Keratinocyte (primary cell): ENCODE data around the gene PTPN23. TPM values are rescaled to one million over a fixed set of nuclear protein-coding genes. Genes with fewer than 3 reads are reported as not detected.

Source experiments
- DNase-seq: peaks from one replicate; pipeline ENCODE4 v3.0.0-alpha.2; 2011; ENCODE audit warnings: low read depth, missing footprints, low spot score
- FAIRE-seq: peaks from 2 replicates; lab custom pipeline; 2011; peaks lifted over from hg19 to GRCh38; lab: Jason Lieb, UNC
- H2AFZ ChIP-seq: 2 replicates; pipeline ENCODE4 v1.6.0; 2012; ENCODE audit warnings: low read length, control low read depth, inconsistent platforms; ENCODE audit not compliant: control insufficient read depth
- H3K27ac ChIP-seq: 2 replicates; pipeline ENCODE4 v1.5.1; 2011; ENCODE audit warnings: low read length; ENCODE audit not compliant: control insufficient read depth, insufficient read depth
- H3K27me3 ChIP-seq: 3 replicates; pipeline ENCODE4 v1.6.0; 2011; ENCODE audit warnings: low read length; ENCODE audit not compliant: control insufficient read depth, insufficient read depth; ENCODE audit errors: extremely low read depth
- H3K36me3 ChIP-seq, 2 experiments: 2 replicates in 1 of 2; 3 replicates in 1 of 2; pipeline ENCODE4 v1.5.1; 2011; ENCODE audit warnings: low read length in 2 of 2, mild to moderate bottlenecking in 1 of 2; ENCODE audit not compliant: control insufficient read depth in 2 of 2, insufficient read depth in 2 of 2; ENCODE audit errors: extremely low read depth in 1 of 2
- H3K4me1 ChIP-seq: 3 replicates; pipeline ENCODE4 v1.5.1; 2011; ENCODE audit warnings: low read length; ENCODE audit not compliant: control insufficient read depth, insufficient read depth; ENCODE audit errors: extremely low read depth
- H3K4me2 ChIP-seq: 3 replicates; pipeline ENCODE4 v1.6.0; 2011; ENCODE audit warnings: low read depth, low read length; ENCODE audit not compliant: control insufficient read depth, insufficient read depth; ENCODE audit errors: extremely low read depth
- H3K4me3 ChIP-seq, 3 experiments: fragments of 200-600 bp in 1 of 3; sonication (generic) in 1 of 3; 2 replicates in 2 of 3; 3 replicates in 1 of 3; pipeline ENCODE4 v1.5.1; 2011 to 2016; ENCODE audit warnings: low read length in 3 of 3, mild to moderate bottlenecking in 3 of 3, control low read depth in 2 of 3, inconsistent platforms in 1 of 3, low read depth in 1 of 3, mixed read lengths in 1 of 3, mixed run types in 1 of 3, moderate library complexity in 1 of 3; ENCODE audit not compliant: control insufficient read depth in 2 of 3, insufficient read depth in 2 of 3; ENCODE audit errors: extremely low read depth in 1 of 3
- H3K79me2 ChIP-seq: 2 replicates; pipeline ENCODE4 v1.6.0; 2012; ENCODE audit warnings: low read length; ENCODE audit not compliant: control insufficient read depth, insufficient read depth
- H3K9ac ChIP-seq: 3 replicates; pipeline ENCODE4 v1.6.0; 2011; ENCODE audit warnings: low read length; ENCODE audit not compliant: control insufficient read depth, insufficient read depth; ENCODE audit errors: extremely low read depth
- H3K9me1 ChIP-seq: 3 replicates; pipeline ENCODE4 v1.6.0; 2011; ENCODE audit warnings: low read length; ENCODE audit not compliant: control insufficient read depth, insufficient read depth; ENCODE audit errors: extremely low read depth
- H3K9me3 ChIP-seq: 2 replicates; pipeline ENCODE4 v1.5.1; 2012; ENCODE audit warnings: low read depth, low read length; ENCODE audit not compliant: control insufficient read depth
- H4K20me1 ChIP-seq: 3 replicates; pipeline ENCODE4 v1.6.0; 2011; ENCODE audit warnings: low read length; ENCODE audit not compliant: control insufficient read depth, insufficient read depth; ENCODE audit errors: extremely low read depth
- CTCF ChIP-seq, 3 experiments: IDR thresholded peaks in 1 of 3; conservative IDR thresholded peaks in 1 of 3; optimal IDR thresholded peaks in 1 of 3; 2 replicates in 2 of 3; 3 replicates in 1 of 3; pipeline versions ENCODE3 to v1.5.1; 2011; ENCODE audit warnings: low read length in 3 of 3, mild to moderate bottlenecking in 3 of 3, moderate library complexity in 2 of 3, control low read depth in 1 of 3, inconsistent platforms in 1 of 3; ENCODE audit not compliant: insufficient read depth in 2 of 3; ENCODE audit errors: extremely low read depth in 1 of 3
- EZH2 ChIP-seq: IDR thresholded peaks from one replicate; pipeline ENCODE4 v1.6.1; 2012; ENCODE audit warnings: inconsistent platforms, mild to moderate bottlenecking, low read length, moderate library complexity
- dilution Hi-C: fragments of 300-500 bp; cut with MboI; formaldehyde crosslinking; loops from one replicate; pipeline ENCODE4 v1.7.0; 2020; ENCODE audit warnings: low sequenced_read_pairs; ENCODE audit not compliant: extremely low pct_ligation_motif_present
- polyA plus RNA-seq, 5 experiments: library from polyadenylated mRNA; depleted of rRNA in 3 of 5; stranded (reverse) in 3 of 5; stranded (forward) in 1 of 5; unstranded in 1 of 5; fragments of >200 nt; gene quantifications; 1 replicate in 1 of 5; 2 replicates in 3 of 5; 3 replicates in 1 of 5; pipeline versions ENCODE4 v1.2.1 to v1.2.3, GENCODE V29; 2011 to 2012; ENCODE audit warnings: missing spikeins in 2 of 5, low read depth in 1 of 5, low replicate concordance in 1 of 5

PTPN23 gene
- polyA plus RNA-seq, 1 donor (not counting 4 experiments of a cell fraction or from before 2014, with no cell fraction given), result 1.3 TPM

GRCh38 chr3:47430606-47431005 is 49.8 kb downstream of the PTPN23 start:
- no peak for DNase-seq
- dilution Hi-C loops, result no loop called here
- TF ChIP-seq CTCF (optimal IDR thresholded peaks at IDR 0.05 in 1 of 3, IDR thresholded peaks at IDR 0.05 in 1 of 3, conservative IDR thresholded peaks at IDR 0.05 in 1 of 3; ENCODE audit: extremely low read depth in 1 of 3, insufficient read depth in 2 of 3, low read length in 3 of 3) (no peak), EZH2 (no peak)
- no peaks in the 10 kb centered on the region for H3K27me3 ChIP-seq
- no peaks in the 10 kb centered on the region for H4K20me1 ChIP-seq
- no peaks in the 10 kb centered on the region for H3K79me2 ChIP-seq
- H3K4me3 ChIP-seq, result no peak overlapping the region
- H3K4me1 ChIP-seq, result no peaks in the 10 kb centered on the region
- no peak overlapping the region for H3K4me2 ChIP-seq
- no peak overlapping the region for H3K27ac ChIP-seq
- no peaks in the 10 kb centered on the region for H3K9me3 ChIP-seq
- H2AFZ ChIP-seq, result no peak overlapping the region
- no peak for FAIRE-seq
- no peaks in the 10 kb centered on the region for H3K9me1 ChIP-seq
- H3K9ac ChIP-seq, result no peak overlapping the region
- H3K36me3 ChIP-seq, result peaks cover 22 to 31% of the 10 kb centered on the region in 2 experiments

- no peak overlapping the region for H3K9ac ChIP-seq
- H3K36me3 ChIP-seq, result peaks cover 20 to 26% of the 10 kb centered on the region in 2 experiments
- H4K20me1 ChIP-seq, result no peaks in the 10 kb centered on the region
- no peaks in the 10 kb centered on the region for H3K4me1 ChIP-seq
- TF ChIP-seq EZH2 (no peak), CTCF (optimal IDR thresholded peaks at IDR 0.05 in 1 of 3, IDR thresholded peaks at IDR 0.05 in 1 of 3, conservative IDR thresholded peaks at IDR 0.05 in 1 of 3; ENCODE audit: extremely low read depth in 1 of 3, insufficient read depth in 2 of 3, low read length in 3 of 3) (no peak)
- H3K27ac ChIP-seq, result no peak overlapping the region
- FAIRE-seq, result no peak
- dilution Hi-C loops, result no loop called here
- no peak for DNase-seq
- H3K4me3 ChIP-seq, result no peak overlapping the region
- no peaks in the 10 kb centered on the region for H3K9me1 ChIP-seq
- H3K4me2 ChIP-seq, result no peak overlapping the region
- H3K9me3 ChIP-seq, result no peaks in the 10 kb centered on the region
- H3K27me3 ChIP-seq, result no peaks in the 10 kb centered on the region
- no peaks in the 10 kb centered on the region for H3K79me2 ChIP-seq
- H2AFZ ChIP-seq, result no peak overlapping the region
Observed at GRCh38 chr3:47431225-47431624, 50.4 kb downstream of the PTPN23 start.
